HT-29 (cell line): ENCODE measurements around the gene SH2D3A. TPM values are rescaled to one million over a fixed set of nuclear protein-coding genes. Genes with fewer than 3 reads are reported as not detected.
A peak's percentile ranks its signal among the peaks of the same experiment; 100 is the strongest.
"Not testable (repeated sequence)": the region's sequence is repeated elsewhere in the genome, so short reads cannot be mapped to it uniquely, and the experiment has no call there.

Source experiments
- DNase-seq: peaks from one replicate; pipeline ENCODE4 v3.0.0-alpha.2; 2015; ENCODE audit warnings: low spot score
- total RNA-seq: library from RNA; depleted of rRNA; stranded (reverse); fragments of >200 nt; shearing (Covaris generic); gene quantifications from 2 replicates; pipeline ENCODE4 v1.2.3, GENCODE V29; 2014; rRNA removed

SH2D3A gene
- 110 and 119 TPM in 2 replicates for total RNA-seq

- peak; percentile 92 for DNase-seq
These were observed at the start of gene SH2D3A for GRCh38 chr19:6767357-6768235. TSS of gene SH2D3A (minus strand) at chr19:6767435. CDS start at chr19:6763748, 3,687 bp downstream.

GRCh38 chr19:6813659-6814058, 46.4 kb upstream of the SH2D3A start:
- no peak for DNase-seq

- DNase-seq, result no peak
These were observed 45.4 kb upstream of the SH2D3A start for GRCh38 chr19:6812612-6813011.

- DNase-seq, result peak; percentile 24
These were observed 44.7 kb upstream of the SH2D3A start for GRCh38 chr19:6811906-6812305.

- no peak for DNase-seq
These were observed 44.1 kb upstream of the SH2D3A start for GRCh38 chr19:6811378-6811777.

GRCh38 chr19:6809262-6809661, 42.0 kb upstream of the SH2D3A start:
- DNase-seq, result no peak

GRCh38 chr19:6808494-6808893, 41.3 kb upstream of the SH2D3A start:
- no peak for DNase-seq

- DNase-seq, result no peak
These were observed 40.1 kb upstream of the SH2D3A start for GRCh38 chr19:6807291-6807690.

- DNase-seq, result no peak
These were observed 39.3 kb upstream of the SH2D3A start for GRCh38 chr19:6806488-6806887.

GRCh38 chr19:6803036-6803404, 35.8 kb upstream of the SH2D3A start:
- DNase-seq, result no peak

GRCh38 chr19:6802336-6803035, 35.3 kb upstream of the SH2D3A start:
- DNase-seq, result no peak

- DNase-seq, result peak; percentile 38
These were observed 34.4 kb upstream of the SH2D3A start for GRCh38 chr19:6801485-6802086.

GRCh38 chr19:6800991-6801484, 33.8 kb upstream of the SH2D3A start:
- peak; percentile 45 for DNase-seq

GRCh38 chr19:6800160-6800790, 33.0 kb upstream of the SH2D3A start:
- not testable (repeated sequence) for DNase-seq

GRCh38 chr19:6797646-6798045, 30.4 kb upstream of the SH2D3A start:
- no peak for DNase-seq

GRCh38 chr19:6796278-6796677, 29.0 kb upstream of the SH2D3A start:
- DNase-seq, result no peak

- no peak for DNase-seq
These were observed 27.6 kb upstream of the SH2D3A start for GRCh38 chr19:6794686-6795431.

GRCh38 chr19:6793973-6794372, 26.7 kb upstream of the SH2D3A start:
- DNase-seq, result no peak

- no peak for DNase-seq
These were observed 26.2 kb upstream of the SH2D3A start for GRCh38 chr19:6793411-6793810.

GRCh38 chr19:6791237-6791636, 24.0 kb upstream of the SH2D3A start:
- no peak for DNase-seq
